ENCODE results near the gene ETFB.
"Not testable (repeated sequence)": the region's sequence is repeated elsewhere in the genome, so short reads cannot be mapped to it uniquely, and the experiment has no call there.

ETFB gene

GRCh38 chr19:51365965-51366388 is at the start of gene ETFB:
ETFB (minus strand) TSS chr19:51366388; CDS start chr19:51366326, 62 bp downstream.
- DNase-seq = peak in 1 of 58 donors; percentile 59

GRCh38 chr19:51415187-51415586 is 49.0 kb upstream of the ETFB start:
- DNase-seq = no peak

DNA sequence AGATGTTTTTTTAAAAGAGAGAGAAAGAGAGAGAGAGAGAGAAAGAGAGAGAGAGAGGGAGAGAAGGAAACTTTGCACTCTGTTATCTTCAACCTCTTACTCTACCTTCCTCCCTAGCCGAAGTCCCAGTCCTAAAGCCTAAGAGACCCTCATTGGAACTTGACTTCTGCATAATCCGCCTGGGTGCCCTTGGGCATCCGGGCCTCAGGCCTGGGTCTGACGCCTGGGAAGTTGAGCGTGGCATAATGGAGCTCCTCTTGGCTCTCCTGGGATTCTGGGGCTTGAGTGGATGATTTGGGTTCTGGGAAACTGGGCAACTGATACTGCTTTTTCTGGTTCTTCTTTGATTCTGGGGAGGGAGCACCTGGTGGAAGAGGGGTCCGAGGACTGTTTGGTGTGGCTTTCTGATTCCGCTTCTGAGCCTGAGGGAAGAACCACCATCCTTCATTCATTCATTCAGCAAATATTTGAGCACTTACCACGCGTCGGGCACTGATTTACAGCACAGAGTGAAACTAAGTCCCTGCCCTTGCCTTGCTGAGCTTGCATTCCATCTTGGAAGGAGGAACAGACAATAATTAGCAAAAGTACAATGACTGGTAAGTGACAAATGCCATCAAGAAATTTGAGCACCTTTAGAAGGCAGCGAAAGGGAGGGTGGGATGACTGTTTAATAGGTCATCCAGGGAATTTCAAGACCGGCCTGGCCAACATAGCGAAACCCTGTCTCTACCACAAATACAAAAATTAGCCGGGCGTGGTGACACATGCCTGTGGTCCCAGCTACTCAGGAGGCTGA is 45.0 kb upstream of the ETFB start:
- no peak for DNase-seq

DNA sequence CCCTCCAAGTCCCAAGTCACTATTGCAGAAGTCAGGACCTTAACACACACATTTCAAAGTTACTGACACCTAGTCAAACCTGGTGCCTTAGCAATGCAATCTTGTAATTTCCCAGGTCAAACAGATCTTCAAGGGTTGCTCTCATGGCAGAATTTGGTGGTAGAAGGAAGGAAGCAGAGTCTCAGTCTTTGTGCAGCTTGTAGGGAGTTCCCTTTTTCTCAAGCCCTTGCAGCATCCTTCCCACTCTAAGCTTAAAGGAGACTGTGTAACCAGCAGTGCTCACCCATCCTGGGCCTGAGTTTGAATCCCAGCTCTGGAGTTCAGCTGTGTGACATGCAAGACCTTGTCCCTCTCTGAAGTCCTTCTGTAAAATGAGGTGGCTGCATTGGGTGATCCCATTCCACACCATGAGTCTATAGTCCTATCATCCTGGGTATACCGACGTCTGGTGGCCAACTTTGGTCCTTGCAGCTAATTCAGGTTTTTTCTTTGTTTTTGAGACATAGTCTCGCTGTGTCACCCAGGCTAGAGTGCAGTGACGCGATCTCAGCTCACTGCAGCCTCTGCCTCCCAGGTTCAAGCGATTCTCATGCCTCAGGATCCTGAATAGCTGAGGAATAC is 41.4 kb upstream of the ETFB start:
- peak in 2 of 58 donors; percentile 6 to 11 for DNase-seq

DNA sequence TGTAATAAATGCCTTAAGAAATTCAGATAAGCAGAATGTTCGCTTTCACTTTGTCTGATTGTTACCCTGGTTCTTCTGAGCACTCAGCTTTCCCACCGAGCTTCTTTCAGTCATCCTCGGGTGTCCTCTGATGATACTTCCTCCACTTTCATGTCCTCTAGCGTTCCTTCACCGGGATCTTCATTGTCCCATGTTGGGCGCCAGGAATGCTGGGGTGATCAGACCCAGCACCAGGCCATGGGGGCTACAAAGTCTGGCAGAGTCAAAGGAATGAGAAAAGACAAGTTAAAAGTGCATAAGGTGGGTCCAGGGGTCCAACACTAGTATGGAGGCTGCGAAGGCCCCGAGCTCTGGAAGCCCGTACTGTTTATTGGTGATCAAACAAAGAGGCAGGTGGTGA is 35.9 kb upstream of the ETFB start:
- no peak for DNase-seq

DNA sequence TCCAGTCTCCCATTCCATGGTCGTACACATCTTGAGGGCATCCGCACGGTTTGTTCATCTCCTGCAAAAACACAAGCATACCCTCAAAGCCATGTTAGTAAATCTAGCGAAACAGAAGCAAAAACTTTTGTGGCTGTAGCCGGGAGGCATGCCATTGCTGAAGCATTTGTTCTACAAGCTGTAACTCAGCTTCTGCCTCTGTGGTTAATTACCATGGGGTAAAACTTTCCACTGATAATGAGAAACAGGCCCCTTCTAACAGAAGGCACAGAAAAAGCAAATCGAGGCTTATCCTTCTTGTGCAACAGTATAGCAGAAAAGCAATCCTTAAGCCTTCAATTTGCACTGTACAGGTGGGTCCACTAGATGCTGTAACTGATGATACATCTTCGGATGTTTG is 33.7 kb upstream of the ETFB start:
- not testable (repeated sequence) for DNase-seq

- no peak for DNase-seq
Measured at GRCh38 chr19:51399231-51399630, 33.0 kb upstream of the ETFB start.

DNA sequence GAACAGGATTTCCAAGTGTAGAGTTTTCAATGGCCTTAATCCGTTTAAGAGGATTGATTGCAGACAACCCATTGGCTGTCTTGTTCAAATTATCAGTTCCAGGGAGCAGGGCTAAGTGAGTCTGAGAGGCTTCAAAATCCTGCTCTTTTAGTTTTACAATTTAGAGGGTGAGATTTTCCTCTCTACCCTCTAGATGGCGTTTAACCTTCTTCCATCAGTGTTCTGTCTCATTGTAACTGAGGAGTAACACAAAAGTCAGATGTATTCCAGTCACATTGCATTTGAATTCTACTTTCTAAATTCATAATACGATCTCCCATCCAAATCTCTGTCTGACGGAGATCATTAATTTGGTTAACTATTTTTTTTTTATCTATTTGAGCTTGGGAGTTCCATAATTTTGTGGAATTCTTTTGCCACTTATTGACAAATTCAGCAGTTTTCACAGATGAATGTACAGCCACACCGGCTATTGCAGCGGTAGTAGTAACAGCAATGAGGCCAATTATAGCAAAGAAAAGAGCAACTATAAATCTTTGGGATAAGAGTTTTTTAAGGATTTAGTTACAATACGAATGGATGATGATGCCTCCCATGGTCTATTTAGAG is 32.0 kb upstream of the ETFB start:
- DNase-seq = peak in 1 of 58 donors; percentile 6

DNA sequence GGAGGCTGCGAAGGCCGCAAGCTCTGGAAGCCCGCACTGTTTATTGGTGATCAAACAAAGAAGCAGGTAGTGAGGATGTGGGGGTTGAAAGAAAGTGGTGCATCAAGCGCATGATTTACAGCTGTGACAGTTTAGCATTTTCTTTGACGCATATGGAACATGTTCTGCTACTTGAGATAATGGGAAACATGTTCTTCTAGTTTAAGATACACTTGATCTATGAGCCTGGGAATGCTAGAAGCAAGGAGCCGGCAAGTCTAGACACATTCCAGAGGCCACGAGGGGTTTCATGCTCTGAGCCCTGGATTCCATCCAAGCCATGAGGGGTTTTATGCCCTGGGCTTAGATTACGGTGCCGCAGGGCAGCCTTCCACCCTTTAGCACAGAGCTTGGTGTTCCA is 31.3 kb upstream of the ETFB start:
- DNase-seq = not testable (repeated sequence)

- no peak for DNase-seq
Measured at GRCh38 chr19:51396175-51396574, 30.0 kb upstream of the ETFB start.

- peak; percentile 43 to 97 (median 88) for DNase-seq
Measured at GRCh38 chr19:51394050-51394836, 28.1 kb upstream of the ETFB start.

GRCh38 chr19:51392701-51393100 is 26.5 kb upstream of the ETFB start:
- DNase-seq = no peak

DNA sequence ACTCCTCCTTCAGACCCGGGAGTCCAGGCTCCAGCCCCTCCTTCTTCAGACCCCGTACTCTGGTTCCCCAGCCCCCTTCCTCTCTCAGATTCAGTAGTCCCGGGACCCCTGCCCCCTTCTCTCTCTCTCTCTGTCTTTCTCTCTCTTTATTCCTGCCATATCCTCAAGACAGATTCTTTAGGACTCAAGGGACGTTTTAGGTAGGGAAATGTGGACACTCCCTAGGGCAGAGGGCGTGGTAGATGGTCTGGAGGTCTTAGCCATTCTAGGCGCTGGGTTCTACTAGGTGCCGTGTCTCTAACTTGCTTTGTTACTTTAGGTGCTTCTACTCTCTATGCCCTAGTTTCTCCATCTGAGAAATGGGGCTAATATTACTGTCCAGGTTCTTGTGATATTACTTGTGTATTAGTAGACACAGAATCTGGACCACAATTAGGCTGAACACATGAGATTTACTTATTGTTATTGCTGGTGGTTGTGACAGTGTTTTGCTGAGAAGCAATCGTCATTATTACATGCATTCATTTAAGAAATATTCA is 25.0 kb upstream of the ETFB start:
- no peak for DNase-seq

DNA sequence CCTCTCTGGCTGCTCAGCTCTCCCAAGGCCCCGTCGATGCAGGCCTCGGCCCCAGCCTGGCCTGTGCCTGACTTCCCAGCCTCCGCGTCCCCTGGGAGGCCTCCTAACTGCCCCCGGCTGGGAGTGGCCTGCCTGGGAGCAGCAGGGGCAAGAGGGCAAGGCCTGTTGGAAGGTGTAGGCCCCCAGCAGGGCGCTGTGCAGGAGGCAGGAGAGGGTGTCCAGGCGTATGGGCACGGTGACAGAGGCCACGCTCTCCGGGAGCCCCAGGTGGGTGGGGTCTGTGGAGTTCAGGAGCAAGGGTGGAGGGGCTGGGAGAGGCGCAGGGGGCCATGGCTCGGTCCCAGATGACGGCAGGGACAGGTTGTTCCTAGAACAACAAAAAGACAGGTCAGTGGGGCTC is 23.0 kb upstream of the ETFB start:
- DNase-seq = no peak

DNA sequence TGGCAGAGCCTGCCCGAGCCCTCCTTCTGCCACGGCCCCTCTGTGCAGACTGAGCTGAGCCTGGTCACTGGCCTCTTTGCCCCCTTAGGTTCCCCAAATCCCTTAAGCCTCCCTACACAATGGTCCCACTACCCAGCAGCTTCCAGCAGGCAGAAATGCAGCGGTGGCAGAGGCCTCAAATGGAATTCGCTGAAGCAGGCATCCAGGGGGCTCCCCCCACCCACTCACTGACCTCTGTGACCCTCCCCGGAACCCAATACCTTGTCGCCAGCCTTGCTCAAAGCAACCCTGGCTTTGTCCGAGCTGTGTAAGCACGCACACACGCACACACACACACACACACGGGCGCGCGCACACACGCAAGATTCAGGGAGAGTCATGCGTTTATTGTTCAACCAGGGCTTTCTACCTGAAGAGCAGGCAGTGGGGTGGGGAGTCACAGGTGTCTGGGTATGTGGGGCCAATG is 21.8 kb upstream of the ETFB start, which contains the start of gene LIM2:
Gene LIM2 (minus strand): TSS at position 51 of the 466 bp plus-strand sequence. CDS start 531 bp downstream, outside the sequence.
- DNase-seq = no peak

- no peak for DNase-seq
Measured at GRCh38 chr19:51386882-51387520, 20.8 kb upstream of the ETFB start.

- no peak for DNase-seq
Measured at GRCh38 chr19:51382004-51382403, 15.8 kb upstream of the ETFB start.

GRCh38 chr19:51380379-51380778 is 14.2 kb upstream of the ETFB start:
- no peak for DNase-seq

GRCh38 chr19:51377422-51377821 is 11.2 kb upstream of the ETFB start:
- DNase-seq = no peak

- no peak for DNase-seq
Measured at GRCh38 chr19:51375504-51376221, 9.5 kb upstream of the ETFB start.

All from anterior cingulate cortex (tissue), 58 donors.